GM18502 (cell line): ENCODE results near the gene B3GALT6.

Experiments used
- ATAC-seq: cut with Tn5 transposase; IDR thresholded peaks from one replicate; pipeline ENCODE4 v1.9.1; 2021; ENCODE audit warnings: mild to moderate bottlenecking; ENCODE audit not compliant: unreplicated experiment, poor library complexity

Gene B3GALT6

DNA sequence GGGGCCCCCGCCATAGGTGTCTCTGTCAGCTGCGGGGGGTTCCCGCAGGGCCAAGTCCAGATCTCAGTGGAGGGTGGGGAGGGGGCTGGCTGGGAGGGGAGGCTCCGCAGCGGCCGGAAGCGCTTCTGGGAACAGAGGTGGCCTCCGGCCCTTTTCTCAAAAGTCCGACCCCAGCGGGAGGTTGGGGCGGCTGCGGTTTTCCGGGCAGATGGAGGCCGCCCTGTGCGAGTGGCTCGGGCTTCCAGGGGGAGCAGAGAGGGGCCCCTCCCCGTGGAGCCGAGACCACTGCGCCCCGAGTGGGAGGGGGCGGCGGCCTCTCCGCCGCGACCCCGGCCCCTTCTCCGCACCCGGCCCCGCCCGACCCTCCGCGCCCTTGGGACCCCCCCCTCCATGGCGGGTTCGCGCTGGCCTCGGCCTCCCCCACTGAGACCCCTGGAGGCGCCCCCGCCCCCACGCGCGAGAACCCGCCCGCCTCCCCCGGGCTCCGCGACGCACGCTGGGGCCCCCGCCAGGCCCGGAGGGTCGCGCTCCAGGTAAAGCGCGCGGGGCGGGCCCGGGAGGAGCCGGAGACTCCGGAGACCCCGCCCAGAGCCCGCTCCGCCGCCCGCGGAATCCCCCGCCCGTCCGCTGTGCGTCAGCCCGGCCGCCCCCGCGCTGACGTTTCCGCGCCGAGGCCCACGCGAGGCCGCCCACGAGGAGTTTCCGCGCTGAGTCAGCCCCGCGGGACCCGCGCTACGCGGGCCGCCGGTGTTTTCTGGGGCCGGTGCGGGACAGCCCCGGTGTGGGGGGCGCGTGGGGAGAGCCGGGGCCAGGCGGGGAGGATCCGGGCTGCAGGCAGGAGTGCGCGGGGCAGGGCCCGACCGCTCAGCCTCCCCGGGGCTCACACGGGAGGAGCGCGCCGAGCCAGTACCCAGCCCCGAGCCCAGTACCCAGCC is 30.9 kb upstream of the B3GALT6 start:
- no peak for ATAC-seq

DNA sequence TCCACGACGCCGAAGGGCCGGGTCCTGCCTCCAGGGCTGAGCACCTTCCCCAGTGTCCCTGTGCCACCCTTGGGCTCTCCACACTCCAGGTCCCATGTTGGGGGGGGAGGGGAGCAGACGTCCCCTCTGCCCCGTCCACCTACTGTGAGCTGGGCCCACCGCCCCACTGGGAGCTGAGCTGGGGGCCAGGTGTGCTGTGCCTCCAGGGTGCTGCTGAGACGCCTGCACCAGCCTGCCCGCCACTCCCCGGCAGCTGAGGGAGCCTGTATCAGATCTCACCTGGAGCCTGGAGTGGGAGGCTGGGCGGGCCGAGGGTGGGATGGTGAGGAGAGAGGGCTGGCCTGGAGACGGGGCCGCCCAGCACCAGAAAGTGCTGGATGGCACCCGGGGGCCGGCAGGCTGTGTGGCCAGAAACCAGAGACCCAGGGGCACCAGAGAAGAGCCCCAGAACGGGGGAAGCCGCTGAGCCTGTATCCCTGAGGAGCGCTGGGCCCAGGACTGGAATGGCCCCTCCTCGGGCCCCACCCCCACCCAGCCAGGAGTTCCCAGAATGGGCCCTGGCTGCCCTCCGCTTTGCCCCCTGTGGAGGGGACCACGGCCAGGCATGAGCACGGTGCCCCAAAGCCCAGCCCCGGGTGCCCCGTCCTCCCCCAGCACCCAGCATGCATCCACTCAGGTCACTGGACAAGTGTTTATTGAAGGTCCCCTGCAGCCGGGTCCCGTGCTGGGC is 29.0 kb upstream of the B3GALT6 start:
- no peak for ATAC-seq

DNA sequence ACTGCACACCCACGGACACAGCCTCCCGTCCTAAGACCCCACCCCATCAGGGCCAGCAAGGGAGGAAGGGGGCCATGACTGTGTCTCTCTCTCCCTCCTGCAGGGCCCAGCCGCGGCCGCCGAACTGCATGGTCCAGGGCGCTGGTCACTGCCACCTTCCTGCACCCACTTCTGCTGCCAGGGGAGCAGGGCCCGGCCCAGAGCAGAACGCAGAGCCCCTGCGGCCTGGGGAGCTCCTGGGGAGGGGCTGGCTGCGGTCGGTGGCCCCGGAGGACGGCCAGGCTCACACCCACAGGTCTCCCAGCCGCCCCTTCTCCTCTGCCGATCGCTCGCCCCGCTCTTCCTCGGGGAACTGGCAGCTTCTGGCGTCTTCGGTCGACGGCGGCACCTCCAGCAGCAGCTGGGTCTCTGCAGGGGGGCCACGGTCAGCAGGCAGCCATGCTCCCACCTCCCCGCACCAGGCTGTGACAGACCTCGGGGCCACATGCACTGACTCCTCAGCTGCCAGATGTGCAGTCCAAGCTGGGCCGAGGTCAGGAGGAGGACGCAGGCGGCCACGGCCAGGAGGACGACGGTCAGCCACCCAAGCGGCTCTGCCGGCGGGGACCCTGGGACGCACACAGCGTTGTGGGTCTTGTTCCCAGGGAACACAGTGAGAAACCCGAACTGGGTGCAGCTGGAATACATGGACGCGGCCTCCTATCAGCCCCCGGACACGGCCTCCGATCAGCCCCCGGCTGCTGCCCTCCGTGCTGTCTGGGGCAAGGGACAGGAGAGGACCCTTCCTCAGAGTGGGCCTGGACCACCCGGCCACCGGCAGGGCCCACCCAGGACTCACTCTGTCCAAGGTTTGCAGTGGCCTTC is 28.2 kb upstream of the B3GALT6 start:
- no peak for ATAC-seq

- ATAC-seq: no peak
These were observed 27.6 kb upstream of the B3GALT6 start for GRCh38 chr1:1204425-1204920.

- no peak for ATAC-seq
These were observed 26.9 kb upstream of the B3GALT6 start for GRCh38 chr1:1204998-1205768.

GRCh38 chr1:1205769-1206375 is 26.2 kb upstream of the B3GALT6 start:
- no peak for ATAC-seq

DNA sequence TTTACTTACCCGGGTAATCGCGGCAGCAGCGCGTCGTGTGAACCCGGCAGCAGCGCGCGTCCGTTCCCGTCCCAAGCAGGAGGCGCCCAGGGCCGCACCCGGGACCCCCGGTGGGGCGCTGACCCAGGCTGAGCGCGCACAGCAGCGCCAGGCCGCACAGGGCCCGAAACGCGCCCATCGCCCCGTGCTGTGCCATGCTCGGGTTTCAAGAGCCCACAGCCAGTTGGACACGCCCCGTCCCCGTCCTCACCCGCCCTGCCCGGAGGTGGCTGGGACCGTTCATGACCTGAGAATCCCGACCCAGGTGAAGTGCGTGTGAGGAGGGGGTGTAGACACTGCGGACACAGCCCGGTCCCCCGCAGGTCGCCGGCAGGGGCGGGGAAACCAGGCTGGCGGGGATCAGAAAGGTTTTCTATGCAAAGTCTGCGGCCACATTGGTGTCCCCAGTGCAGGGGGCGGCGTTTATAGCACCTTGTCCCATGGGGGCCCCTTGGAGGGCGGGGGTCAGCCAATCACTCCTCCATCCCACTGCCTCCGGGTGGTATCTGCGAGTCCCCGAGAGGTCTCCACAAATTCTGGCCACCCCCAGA is 25.6 kb upstream of the B3GALT6 start, which contains the start of gene TNFRSF18:
Gene TNFRSF18 (minus strand): TSS at position 217 of the 590 bp plus-strand sequence. CDS start 21 bp downstream, at position 196.
- no peak for ATAC-seq

DNA sequence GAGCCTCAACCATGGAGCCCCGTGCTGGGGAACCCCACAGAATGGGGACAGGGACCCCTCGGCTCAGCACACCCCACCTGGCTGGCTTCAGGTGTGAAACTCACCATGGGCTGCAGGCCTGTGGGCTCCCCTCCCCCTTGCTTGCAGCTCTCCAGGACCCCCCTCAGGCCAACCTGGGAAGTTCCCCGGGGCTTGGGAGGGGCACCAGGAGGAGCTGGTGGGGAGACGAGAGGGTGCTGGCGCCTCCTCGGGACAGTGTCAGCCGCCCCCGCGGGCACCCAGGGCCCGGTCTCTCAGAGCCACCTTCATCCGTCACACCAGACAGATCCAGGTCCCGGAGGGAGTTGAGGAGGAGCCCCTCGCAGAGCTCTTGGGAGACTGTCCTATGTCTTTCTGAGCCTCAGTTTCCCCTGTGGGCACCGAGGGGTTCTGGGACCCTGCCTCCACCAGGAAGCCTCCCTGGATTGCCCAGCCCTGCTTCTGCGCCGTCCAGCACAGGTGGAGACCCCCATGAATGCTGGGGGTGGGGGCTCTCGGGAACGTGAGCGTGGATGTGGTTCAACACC is 25.0 kb upstream of the B3GALT6 start:
- no peak for ATAC-seq

DNA sequence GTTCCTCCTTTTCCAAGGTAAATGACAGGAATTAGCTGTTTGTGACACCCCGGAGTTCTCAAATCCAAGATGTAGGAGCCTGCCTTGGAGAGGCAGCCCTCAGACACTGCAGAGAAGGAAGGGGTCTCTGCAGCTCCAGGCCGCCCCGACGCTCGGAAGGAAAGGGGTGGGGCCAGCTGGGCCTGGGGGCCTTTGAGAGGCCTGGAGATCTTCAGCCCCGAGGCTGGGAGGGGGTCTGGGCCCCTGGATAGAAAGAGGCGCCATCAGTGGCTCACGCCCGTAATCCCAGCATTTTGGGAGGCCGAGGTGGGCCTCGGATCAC is 24.5 kb upstream of the B3GALT6 start:
- ATAC-seq: no peak

DNA sequence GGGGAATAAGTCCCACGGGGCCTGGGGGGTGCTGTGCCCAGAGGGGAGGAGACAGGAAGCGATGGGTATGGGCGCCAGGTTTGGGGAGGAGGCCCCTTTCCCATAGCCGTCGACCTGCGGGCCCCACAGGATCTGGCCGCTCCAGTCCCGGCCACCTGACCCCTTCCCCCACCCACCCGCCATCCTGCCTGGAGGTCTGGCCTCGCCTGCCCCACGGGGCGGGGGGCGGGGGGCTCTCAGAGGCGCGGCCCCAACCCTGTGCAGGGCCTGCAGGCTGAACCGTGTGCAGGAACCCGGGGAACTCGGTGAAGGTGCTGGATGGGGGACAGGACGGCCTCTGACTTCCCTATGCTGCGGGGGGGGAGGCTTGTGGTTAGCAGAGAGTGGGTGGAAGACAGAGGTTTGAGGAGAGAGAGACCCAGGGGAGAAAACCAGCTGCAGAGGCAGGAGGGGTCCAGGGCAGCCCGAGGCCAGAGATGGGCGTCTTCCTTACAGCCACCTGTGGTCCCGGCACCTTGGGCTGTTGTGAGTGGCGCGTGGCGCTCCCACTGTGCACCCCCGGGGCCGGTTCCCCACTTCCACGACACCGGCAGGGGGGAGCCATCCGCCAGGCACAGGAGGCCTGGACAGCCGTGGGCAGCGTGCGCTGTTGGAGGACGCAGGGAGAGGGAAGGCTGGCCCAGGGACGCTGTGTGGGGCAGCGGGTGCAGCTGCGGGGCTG is 23.2 kb upstream of the B3GALT6 start:
- ATAC-seq: no peak

DNA sequence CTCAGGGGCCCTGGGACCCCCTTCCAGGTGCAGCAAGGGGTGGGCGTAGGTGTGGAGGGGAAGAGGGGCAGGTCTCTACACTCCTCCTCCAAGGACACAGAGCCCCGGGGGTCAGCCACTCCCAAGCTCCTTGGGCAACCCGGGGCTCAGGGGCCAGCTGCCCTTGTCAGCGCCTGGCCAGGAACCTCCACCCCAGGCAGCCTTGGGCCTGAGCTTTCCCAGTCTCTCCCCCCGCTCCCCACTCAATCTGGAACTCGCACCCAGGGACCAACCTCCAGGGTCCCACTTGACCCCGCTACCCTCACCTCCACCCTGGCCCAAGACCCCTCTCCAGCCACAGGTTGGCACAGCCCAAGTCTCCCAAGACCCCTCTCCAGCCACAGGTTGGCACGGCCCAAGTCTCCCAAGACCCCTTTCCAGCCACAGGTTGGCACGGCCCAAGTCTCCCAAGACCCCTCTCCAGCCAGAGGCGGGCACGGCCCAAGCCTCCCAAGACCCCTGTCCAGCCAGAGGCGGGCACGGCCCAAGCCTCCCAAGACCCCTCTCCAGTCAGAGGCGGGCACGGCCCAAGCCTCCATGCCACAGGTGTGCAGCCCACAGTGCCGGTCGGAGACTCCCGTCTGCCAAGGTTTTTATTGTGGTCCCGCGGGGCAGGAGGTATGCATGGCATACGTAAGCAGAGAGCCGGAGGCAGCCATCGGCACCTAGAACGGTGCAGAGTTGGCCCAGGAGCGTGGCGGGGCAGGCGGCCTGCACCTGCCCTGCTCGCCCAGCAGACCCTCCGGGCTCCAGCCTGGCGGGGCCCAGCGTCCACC is 21.1 kb upstream of the B3GALT6 start:
- ATAC-seq: no peak

GRCh38 chr1:1211541-1212441 is 20.2 kb upstream of the B3GALT6 start:
- ATAC-seq: no peak

DNA sequence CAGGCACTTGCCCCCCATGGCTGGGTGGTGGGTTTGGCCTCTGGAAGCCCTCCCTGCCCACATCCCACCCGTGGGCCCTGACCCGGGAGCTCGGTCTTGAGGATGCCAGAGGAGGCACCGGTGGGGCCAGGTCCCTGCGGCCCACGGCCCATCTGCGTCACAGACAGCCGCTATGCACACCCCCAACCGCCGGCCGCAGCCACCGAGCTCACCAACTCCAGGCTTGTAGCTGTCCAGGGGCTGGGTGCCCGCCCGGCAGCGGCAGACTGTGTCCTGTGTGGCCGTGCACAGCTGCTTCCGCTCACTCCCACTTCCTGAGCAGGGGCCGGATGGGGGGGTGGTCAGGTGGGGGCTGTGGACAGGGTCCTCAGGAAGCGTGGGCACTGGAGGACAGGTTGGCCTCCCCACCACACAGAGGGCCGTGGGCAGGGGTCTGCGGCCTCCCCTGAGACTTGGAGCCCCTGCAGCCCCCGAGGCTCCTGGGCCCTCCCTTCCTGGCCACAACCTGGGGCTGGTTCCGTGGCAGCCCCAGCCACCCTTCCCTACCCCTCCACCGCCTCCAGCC is 19.2 kb upstream of the B3GALT6 start:
- ATAC-seq: no peak

DNA sequence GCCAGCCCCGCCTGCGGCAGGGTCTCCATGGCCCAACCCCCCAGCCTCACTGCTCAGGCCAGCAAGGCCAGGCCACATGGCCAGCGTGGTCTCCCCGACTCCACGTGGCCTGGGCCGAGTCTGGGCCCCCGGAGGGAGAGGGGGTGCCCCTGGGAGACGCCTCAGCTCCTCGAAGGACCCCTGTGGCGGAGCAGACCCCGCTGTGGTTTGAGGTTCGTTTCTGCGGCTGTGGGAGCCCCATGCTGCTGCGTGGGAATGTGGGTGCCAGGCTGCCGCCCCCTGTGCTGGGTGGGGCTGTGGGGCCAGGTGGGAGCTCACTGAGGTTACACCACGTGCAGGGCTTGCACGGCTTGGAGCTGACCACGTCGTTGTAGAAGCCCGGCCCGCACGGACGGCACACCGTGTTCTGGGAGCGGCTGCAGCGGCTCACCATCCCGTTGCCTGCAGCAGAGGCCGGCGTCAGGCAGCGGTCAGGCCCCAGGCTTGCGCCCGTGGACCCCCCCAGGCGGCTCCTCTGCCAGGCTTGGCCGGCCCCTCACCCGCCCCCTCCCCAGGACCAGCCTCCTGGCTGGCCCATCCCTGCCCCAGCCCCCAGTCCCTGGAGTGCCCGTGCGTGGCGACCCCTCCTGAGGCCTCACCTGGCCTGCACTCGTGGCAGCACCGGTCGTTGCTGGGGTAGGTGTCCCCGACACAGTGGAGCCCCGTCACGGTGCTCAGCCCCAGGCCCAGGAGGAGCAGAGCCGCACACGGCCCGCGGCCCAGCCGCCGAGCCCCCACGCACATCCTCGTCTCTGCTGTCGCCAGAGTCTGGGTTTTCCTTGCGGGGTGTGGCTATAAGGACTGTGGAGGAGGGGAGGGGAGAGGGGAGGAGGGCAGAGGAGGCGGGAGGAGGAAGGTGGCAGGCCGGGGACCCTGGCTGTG is 18.4 kb upstream of the B3GALT6 start, which contains the start of gene TNFRSF4:
Gene TNFRSF4 (minus strand): TSS at position 809 of the 921 bp plus-strand sequence. CDS start 26 bp downstream, at position 783.
- ATAC-seq: no peak
